K562 (cell line): ENCODE data around the gene PIK3R2. TPM values are rescaled to one million over a fixed set of nuclear protein-coding genes. Genes with fewer than 3 reads are reported as not detected.

Experiments
- ATAC-seq: fragments of 200-7000 bp; cut with Tn5 transposase; 3 replicates; pipeline ENCODE4 v1.9.1; 2020; ENCODE audit warnings: moderate library complexity
- BruUV-seq: library from RNA; stranded (reverse); fragments of 400-500 nt; replicated peaks from 2 replicates; lab custom pipeline; 2021; lab: Mats Ljungman, UMichigan
- CTCF ChIA-PET: fragments of 300-600 bp; formaldehyde crosslinking; extraction: SDS; loops from one replicate; lab custom pipeline; 2021; ENCODE audit warnings: low intra/inter-chr PET ratio; lab: Yijun Ruan, JAX
- POLR2A ChIA-PET: fragments of 300-600, 350-650 bp; sonication (Branson Sonifier 250); formaldehyde crosslinking; extraction: SDS; loops from one replicate; lab custom pipeline; 2021; ENCODE audit warnings: antibody characterized with exemption, inconsistent platforms; lab: Yijun Ruan, JAX
- DNase-seq, 4 experiments: peaks; one replicate each; pipeline versions ENCODE4 v3.0.0 to v3.0.0-alpha.2; 2011 to 2018; ENCODE audit warnings: low spot score in 3 of 4, mixed read lengths in 3 of 4; ENCODE audit errors: extremely low read depth in 1 of 4
- FAIRE-seq: peaks from 2 replicates; lab custom pipeline; 2011; peaks lifted over from hg19 to GRCh38; lab: Jason Lieb, UNC
- H2AFZ ChIP-seq: 2 replicates; pipeline ENCODE4 v1.6.0; 2011; ENCODE audit warnings: low read depth, low read length, control low read depth, inconsistent platforms
- H3K27ac ChIP-seq: fragments of 200-600 bp; 3 replicates; pipeline ENCODE4 v1.8.0; 2011; ENCODE audit warnings: low read depth, mild to moderate bottlenecking, control low read depth, inconsistent platforms, low read length, moderate library complexity, mixed read lengths; ENCODE audit errors: extremely low read depth
- H3K27me3 ChIP-seq, 2 experiments: fragments of 300-600 bp in 1 of 2; 2 replicates in 1 of 2; 3 replicates in 1 of 2; pipeline versions ENCODE4 v1.6.0 to v1.8.0; 2011; ENCODE audit warnings: inconsistent platforms in 2 of 2, low read length in 2 of 2, mild to moderate bottlenecking in 1 of 2, mixed read lengths in 1 of 2, moderate library complexity in 1 of 2; ENCODE audit not compliant: control insufficient read depth in 2 of 2, insufficient read depth in 2 of 2
- H3K36me3 ChIP-seq: fragments of 300-600 bp; 3 replicates; pipeline ENCODE4 v1.8.0; 2011; ENCODE audit warnings: mild to moderate bottlenecking, low read length, inconsistent platforms; ENCODE audit not compliant: control insufficient read depth, insufficient read depth
- H3K4me1 ChIP-seq, 2 experiments: fragments of 200-600 bp in 1 of 2; replicated peaks in 1 of 2; 2 replicates in 1 of 2; 3 replicates in 1 of 2; pipeline versions ENCODE4 v1.5.1 to v1.8.0; 2011; ENCODE audit warnings: inconsistent platforms in 2 of 2, low read length in 2 of 2, mild to moderate bottlenecking in 1 of 2, mixed read lengths in 1 of 2, moderate library complexity in 1 of 2; ENCODE audit not compliant: control insufficient read depth in 2 of 2, insufficient read depth in 2 of 2
- H3K4me2 ChIP-seq: 2 replicates; pipeline ENCODE4 v1.6.1; 2011; ENCODE audit warnings: low read length, control low read depth, inconsistent platforms, mixed read lengths; ENCODE audit not compliant: insufficient read depth
- H3K4me3 ChIP-seq: fragments of 200-600 bp; sonication (generic), shearing (Covaris generic); 2 replicates; pipeline ENCODE4 v1.5.1; 2016; ENCODE audit warnings: control low read depth, inconsistent platforms
- H3K79me2 ChIP-seq: fragments of 200-600 bp; 3 replicates; pipeline ENCODE4 v1.8.0; 2011; ENCODE audit warnings: low read length, inconsistent platforms; ENCODE audit not compliant: control insufficient read depth, insufficient read depth
- H3K9ac ChIP-seq, 2 experiments: 2 replicates each; pipeline versions ENCODE4 v1.6.0 to v1.6.1; 2011; ENCODE audit warnings: low read depth in 2 of 2, low read length in 2 of 2, control low read depth in 1 of 2, inconsistent platforms in 1 of 2, mild to moderate bottlenecking in 1 of 2, mixed read lengths in 1 of 2; ENCODE audit not compliant: insufficient read depth in 1 of 2
- H3K9me1 ChIP-seq: one replicate; pipeline ENCODE4 v1.6.0; 2011; ENCODE audit warnings: inconsistent platforms, mild to moderate bottlenecking, low read length, moderate library complexity; ENCODE audit not compliant: control insufficient read depth, insufficient read depth
- H3K9me3 ChIP-seq: replicated peaks from 2 replicates; pipeline ENCODE4 v1.5.1; 2011; ENCODE audit warnings: low read depth, low read length, inconsistent platforms; ENCODE audit not compliant: control insufficient read depth, insufficient read depth
- H4K20me1 ChIP-seq: replicated peaks from 2 replicates; pipeline ENCODE4 v1.6.1; 2011; ENCODE audit warnings: low read length, inconsistent platforms, mixed read lengths; ENCODE audit not compliant: control insufficient read depth, insufficient read depth
- KDM2B ChIP-seq: fragments of 250-450 bp; sonication (Bioruptor Pico); IDR thresholded peaks from 2 replicates; pipeline ENCODE4 v1.8.0; 2021; ENCODE audit warnings: mild to moderate bottlenecking, moderate library complexity
- MCM5 ChIP-seq: fragments of 450-650 bp; IDR thresholded peaks from 2 replicates; pipeline ENCODE4 v1.6.1; 2016; ENCODE audit warnings: low read depth
- MEF2D ChIP-seq: conservative IDR thresholded peaks from 2 replicates; pipeline ENCODE4 v1.6.1; 2016; ENCODE audit warnings: low read depth, missing genetic modification characterization, missing compliant biosample characterization
- NCOA4 ChIP-seq: fragments of 450-650 bp; IDR thresholded peaks from 2 replicates; pipeline ENCODE4 v1.6.1; 2018; ENCODE audit warnings: mild to moderate bottlenecking; ENCODE audit not compliant: partially characterized antibody
- NFATC3 ChIP-seq: fragments of 450-650 bp; IDR thresholded peaks from 2 replicates; pipeline ENCODE4 v1.6.1; 2017; ENCODE audit warnings: mild to moderate bottlenecking
- SMARCA4 ChIP-seq: fragments of 450-650 bp; IDR thresholded peaks from 2 replicates; pipeline ENCODE4 v1.6.1; 2016
- TAF15 ChIP-seq: fragments of 200-400 bp; formaldehyde crosslinking; IDR thresholded peaks from 2 replicates; pipeline ENCODE4 v1.6.1; 2017; ENCODE audit warnings: mild to moderate bottlenecking, low read depth, low read length, moderate library complexity
- TAL1 ChIP-seq: fragments of 450-650 bp; IDR thresholded peaks from 2 replicates; pipeline ENCODE4 v1.6.1; 2016; ENCODE audit warnings: mild to moderate bottlenecking
- TEAD2 ChIP-seq: fragments of 450-650 bp; IDR thresholded peaks from 2 replicates; pipeline ENCODE4 v1.6.1; 2016; ENCODE audit warnings: missing genetic modification characterization, control low read depth, missing compliant biosample characterization
- ZFPM2 ChIP-seq: fragments of 250-450 bp; sonication (Bioruptor Pico); IDR thresholded peaks from 2 replicates; pipeline ENCODE4 v1.5.1; 2022; ENCODE audit warnings: mild to moderate bottlenecking
- ZNF12 ChIP-seq: sonication (generic); formaldehyde crosslinking; IDR thresholded peaks from 2 replicates; pipeline ENCODE4 v1.4.0; 2020; ENCODE audit warnings: mild to moderate bottlenecking, missing genetic modification reagents
- ZNF133 ChIP-seq: fragments of 250-450 bp; sonication (Bioruptor Pico); IDR thresholded peaks from 2 replicates; pipeline ENCODE4 v1.4.0; 2020; ENCODE audit warnings: mild to moderate bottlenecking
- ZNF280A ChIP-seq: fragments of 450-650 bp; IDR thresholded peaks from 2 replicates; pipeline ENCODE4 v1.6.1; 2018; ENCODE audit warnings: mild to moderate bottlenecking, low read depth; ENCODE audit not compliant: partially characterized antibody
- ZNF583 ChIP-seq: fragments of 250-450 bp; sonication (Bioruptor Pico); IDR thresholded peaks from 2 replicates; pipeline ENCODE4 v1.4.0; 2020
- ZNF589 ChIP-seq: fragments of 200-800 bp; sonication (Bioruptor generic); IDR thresholded peaks from 2 replicates; pipeline ENCODE4 v1.6.1; 2016; ENCODE audit warnings: low read depth, missing genetic modification characterization, missing compliant biosample characterization
- ZNF717 ChIP-seq: fragments of 250-450 bp; sonication (Bioruptor Pico); IDR thresholded peaks from 2 replicates; pipeline ENCODE4 v1.5.0; 2021
- ZNF785 ChIP-seq: fragments of 250-450 bp; sonication (Bioruptor Pico); IDR thresholded peaks from 2 replicates; pipeline ENCODE4 v1.4.0; 2020; ENCODE audit warnings: mild to moderate bottlenecking
- WGBS: fragments of 100-300 bp; shearing (Covaris generic); methylation state at CpG from one replicate; pipeline ENCODE4 v1.1.6; 2016; ENCODE audit warnings: low coverage, mixed read lengths; ENCODE audit not compliant: insufficient coverage; ENCODE audit errors: missing lambda C conversion rate; 5-methylcytosine and 5-hydroxymethylcytosine counted together
- in situ Hi-C: fragments of 300-500 bp; cut with MboI; formaldehyde crosslinking; loops from 4 replicates; pipeline ENCODE4 v1.15.0; 2018; ENCODE audit warnings: inconsistent platforms, mixed read lengths
- intact Hi-C: fragments of 100-400 bp; cut with micrococcal nuclease; formaldehyde crosslinking; loops from 2 replicates; pipeline ENCODE4 v1.14.2; 2022
- polyA plus RNA-seq, 8 experiments: library from polyadenylated mRNA; depleted of rRNA in 4 of 8; stranded (reverse) in 5 of 8; unstranded in 3 of 8; fragments of >200 nt; fragmentation: Nextera tagmentation in 2 of 8; fragmentation: Illumina TruSeq in 1 of 8; extraction: Ambion mirVana in 2 of 8; extraction: Trizol in 1 of 8; gene quantifications; 2 replicates each; pipeline versions ENCODE4 v1.2.1 to v1.2.3, GENCODE V29; 2011 to 2014; ENCODE audit warnings: inconsistent platforms in 1 of 8, missing spikeins in 1 of 8
- total RNA-seq, 7 experiments: library from RNA; depleted of rRNA in 6 of 7; stranded (reverse); fragments of >200 nt in 6 of 7; fragmentation: Illumina TruSeq in 2 of 7; extraction: Trizol in 2 of 7; gene quantifications; 2 replicates each; pipeline versions ENCODE4 v1.2.1 to v1.2.3, GENCODE V29; 2011 to 2021; ENCODE audit warnings: low replicate concordance in 1 of 7

PIK3R2 gene
- total and polyA plus RNA-seq, 9 of the 15 experiments (the other 6 are each of a cell fraction or from before 2014, with no cell fraction given): 0.39 to 37.9 (median 5.3) TPM

- TF ChIP-seq TAF15 (no peak), SMARCA4 (0 out of 2 replicates have a peak, but pooled peaks have one; percentile 23), ZNF785 (CRISPR knock-in tag) (no peak)
Measured at GRCh38 chr19:18214779-18215433, 61.9 kb downstream of the PIK3R2 start (continued).

DNA sequence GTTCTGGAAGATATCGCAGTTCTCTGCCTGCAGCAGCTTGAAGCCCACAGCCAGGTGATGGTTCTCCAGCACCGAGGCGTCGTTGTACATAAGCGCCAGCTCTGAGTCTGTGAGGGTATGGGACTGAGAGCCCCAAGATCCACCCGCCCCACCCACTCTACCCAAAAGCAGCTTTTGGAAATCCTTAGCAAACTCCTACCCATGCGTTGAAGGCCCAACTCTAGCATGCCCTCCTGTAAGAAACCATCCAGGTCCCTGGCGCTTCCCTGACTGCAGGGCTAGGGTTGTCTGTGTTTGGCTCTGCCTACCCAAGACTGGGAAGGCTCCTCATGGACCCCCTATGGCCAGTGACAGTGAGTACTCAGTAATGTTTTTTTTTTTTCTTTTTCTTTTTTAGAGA is 63.8 kb downstream of the PIK3R2 start:
- Histone ChIP-seq H2AFZ (no peak overlapping the region), H3K36me3 (no peaks in the 10 kb centered on the region), H3K9ac (no peak overlapping the region), H3K9me3 (no peaks in the 10 kb centered on the region), H3K9me1 (no peaks in the 10 kb centered on the region), H3K4me2 (no peak overlapping the region), H3K4me3 (no peak overlapping the region), H3K27ac (no peak overlapping the region), H4K20me1 (no peaks in the 10 kb centered on the region), H3K27me3 (no peaks in the 10 kb centered on the region), H3K79me2 (no peaks in the 10 kb centered on the region), H3K4me1 (peaks cover 10 to 29% of the 10 kb centered on the region in 2 experiments; a peak in 4 of 5 replicates)
- 69% methylated on average over 8 of the region's 8 CpGs for WGBS
- intact Hi-C loops (no loop called here), in situ Hi-C loops (no loop called here)
- FAIRE-seq (no peak), ATAC-seq (no peak), DNase-seq (no peak)
- ChIA-PET POLR2A (interaction anchor here (0.8 kb wide), 1 partner anchor 12 kb away, joined by 3 read pairs; no protein-coding TSS in a partner anchor), CTCF (interaction anchor here (0.6 kb wide), 1 partner anchor 34 kb away, joined by 4 read pairs; no protein-coding TSS in a partner anchor)
- no peak for TF ChIP-seq MEF2D (tag)
- TF ChIP-seq TAL1: no peak
- no peak for TF ChIP-seq ZNF133
- no peak for TF ChIP-seq MCM5
- TF ChIP-seq TEAD2 (tag): no peak
- no peak for TF ChIP-seq ZNF583
- TF ChIP-seq ZNF12 (CRISPR knock-in tag): no peak
- TF ChIP-seq KDM2B (CRISPR knock-in tag): no peak
- TF ChIP-seq NFATC3: no peak
- no peak for TF ChIP-seq ZNF717
- no peak for TF ChIP-seq NCOA4
- TF ChIP-seq ZFPM2 (CRISPR knock-in tag): no peak
- no peak for TF ChIP-seq ZNF280A
- TF ChIP-seq ZNF589 (CRISPR knock-in tag): no peak
- BruUV-seq: no TSS peak
